Measurements from ENCODE around the gene CLK4.

Gene CLK4

GRCh38 chr5:178626484-178627258 lies at the start of gene CLK4:
Gene CLK4 (minus strand): TSS chr5:178627050. CDS start chr5:178623416, 3,634 bp downstream.
- peak within 1 kb of the TSS; percentile 98 to 100 (median 99) for H3K9ac ChIP-seq (ENCODE audit: low read length in 5 of 5)
- H3K27me3 ChIP-seq (ENCODE audit: control insufficient read depth in 5 of 5, insufficient read depth in 4 of 5, low read length in 5 of 5): no peaks in the 10 kb centered on the region
- peaks cover 10 to 17% (median 13%) of the 10 kb centered on the region in 5 donors for H3K36me3 ChIP-seq (ENCODE audit: control insufficient read depth in 5 of 5, insufficient read depth in 5 of 5, low read length in 5 of 5)
- peak within 1 kb of the TSS; percentile 80 to 100 (median 98) for H3K4me3 ChIP-seq (ENCODE audit: low read depth in 1 of 5, low read length in 5 of 5)
- no peaks in the 10 kb centered on the region for H3K9me3 ChIP-seq (ENCODE audit: control insufficient read depth in 5 of 5, low read length in 5 of 5)
- H3K4me1 ChIP-seq (ENCODE audit: control insufficient read depth in 5 of 5, insufficient read depth in 5 of 5, low read length in 5 of 5): peaks cover 6 to 39% (median 31%) of the 10 kb centered on the region in 5 donors
- H3K27ac ChIP-seq (ENCODE audit: low read depth, low read length): peak within 1 kb of the TSS; percentile 98

- peaks cover 0 to 11% (median 2%) of the 10 kb centered on the region in 5 donors for H3K9me3 ChIP-seq (ENCODE audit: control insufficient read depth in 5 of 5, low read length in 5 of 5)
- H3K36me3 ChIP-seq (ENCODE audit: control insufficient read depth in 5 of 5, insufficient read depth in 5 of 5, low read length in 5 of 5): no peaks in the 10 kb centered on the region
- peaks cover 0 to 3% (median 0%) of the 10 kb centered on the region in 5 donors for H3K27me3 ChIP-seq (ENCODE audit: control insufficient read depth in 5 of 5, insufficient read depth in 4 of 5, low read length in 5 of 5)
- no peak overlapping the region for H3K27ac ChIP-seq (ENCODE audit: low read depth, low read length)
- H3K9ac ChIP-seq (ENCODE audit: low read length in 5 of 5): no peak overlapping the region
- no peak overlapping the region for H3K4me3 ChIP-seq (ENCODE audit: low read depth in 1 of 5, low read length in 5 of 5)
- no peaks in the 10 kb centered on the region for H3K4me1 ChIP-seq (ENCODE audit: control insufficient read depth in 5 of 5, insufficient read depth in 5 of 5, low read length in 5 of 5)
Observed at GRCh38 chr5:178675922-178676321, 49.1 kb upstream of the CLK4 start.

GRCh38 chr5:178674334-178674733 lies 47.5 kb upstream of the CLK4 start:
- Histone ChIP-seq H3K27me3 (ENCODE audit: control insufficient read depth in 5 of 5, insufficient read depth in 4 of 5, low read length in 5 of 5) (peaks cover 0 to 11% (median 9%) of the 10 kb centered on the region in 5 donors), H3K27ac (ENCODE audit: low read depth, low read length) (no peak overlapping the region), H3K4me3 (ENCODE audit: low read depth in 1 of 5, low read length in 5 of 5) (no peak overlapping the region)

GRCh38 chr5:178673801-178674295 lies 47.0 kb upstream of the CLK4 start:
- H3K36me3 ChIP-seq (ENCODE audit: control insufficient read depth in 5 of 5, insufficient read depth in 5 of 5, low read length in 5 of 5): no peaks in the 10 kb centered on the region

More at GRCh38 chr5:178674334-178674733, 47.5 kb upstream of the CLK4 start:
- no peaks in the 10 kb centered on the region for H3K4me1 ChIP-seq (ENCODE audit: control insufficient read depth in 5 of 5, insufficient read depth in 5 of 5, low read length in 5 of 5)
- no peaks in the 10 kb centered on the region for H3K36me3 ChIP-seq (ENCODE audit: control insufficient read depth in 5 of 5, insufficient read depth in 5 of 5, low read length in 5 of 5)
- H3K9ac ChIP-seq (ENCODE audit: low read length in 5 of 5): no peak overlapping the region
- H3K9me3 ChIP-seq (ENCODE audit: control insufficient read depth in 5 of 5, low read length in 5 of 5): peaks cover 0 to 14% (median 2%) of the 10 kb centered on the region in 5 donors

GRCh38 chr5:178672630-178673029 lies 45.8 kb upstream of the CLK4 start:
- H3K9ac ChIP-seq (ENCODE audit: low read length in 5 of 5): no peak overlapping the region

More at GRCh38 chr5:178673801-178674295, 47.0 kb upstream of the CLK4 start:
- H3K4me1 ChIP-seq (ENCODE audit: control insufficient read depth in 5 of 5, insufficient read depth in 5 of 5, low read length in 5 of 5): no peaks in the 10 kb centered on the region
- no peak overlapping the region for H3K4me3 ChIP-seq (ENCODE audit: low read depth in 1 of 5, low read length in 5 of 5)
- H3K27ac ChIP-seq (ENCODE audit: low read depth, low read length): no peak overlapping the region
- peaks cover 0 to 12% (median 9%) of the 10 kb centered on the region in 5 donors for H3K27me3 ChIP-seq (ENCODE audit: control insufficient read depth in 5 of 5, insufficient read depth in 4 of 5, low read length in 5 of 5)
- peaks cover 0 to 14% (median 4%) of the 10 kb centered on the region in 5 donors for H3K9me3 ChIP-seq (ENCODE audit: control insufficient read depth in 5 of 5, low read length in 5 of 5)
- no peak overlapping the region for H3K9ac ChIP-seq (ENCODE audit: low read length in 5 of 5)

GRCh38 chr5:178671602-178672144 lies 44.8 kb upstream of the CLK4 start:
- Histone ChIP-seq H3K4me1 (ENCODE audit: control insufficient read depth in 5 of 5, insufficient read depth in 5 of 5, low read length in 5 of 5) (no peaks in the 10 kb centered on the region), H3K4me3 (ENCODE audit: low read depth in 1 of 5, low read length in 5 of 5) (no peak overlapping the region), H3K9ac (ENCODE audit: low read length in 5 of 5) (no peak overlapping the region), H3K27ac (ENCODE audit: low read depth, low read length) (no peak overlapping the region), H3K9me3 (ENCODE audit: control insufficient read depth in 5 of 5, low read length in 5 of 5) (peaks cover 4 to 23% (median 11%) of the 10 kb centered on the region in 5 donors), H3K36me3 (ENCODE audit: control insufficient read depth in 5 of 5, insufficient read depth in 5 of 5, low read length in 5 of 5) (no peaks in the 10 kb centered on the region), H3K27me3 (ENCODE audit: control insufficient read depth in 5 of 5, insufficient read depth in 4 of 5, low read length in 5 of 5) (peaks cover 0 to 19% (median 12%) of the 10 kb centered on the region in 5 donors)

More at GRCh38 chr5:178672630-178673029, 45.8 kb upstream of the CLK4 start:
- Histone ChIP-seq H3K27me3 (ENCODE audit: control insufficient read depth in 5 of 5, insufficient read depth in 4 of 5, low read length in 5 of 5) (peaks cover 0 to 16% (median 11%) of the 10 kb centered on the region in 5 donors), H3K27ac (ENCODE audit: low read depth, low read length) (no peak overlapping the region), H3K9me3 (ENCODE audit: control insufficient read depth in 5 of 5, low read length in 5 of 5) (peaks cover 3 to 18% (median 11%) of the 10 kb centered on the region in 5 donors), H3K4me3 (ENCODE audit: low read depth in 1 of 5, low read length in 5 of 5) (no peak overlapping the region), H3K4me1 (ENCODE audit: control insufficient read depth in 5 of 5, insufficient read depth in 5 of 5, low read length in 5 of 5) (no peaks in the 10 kb centered on the region), H3K36me3 (ENCODE audit: control insufficient read depth in 5 of 5, insufficient read depth in 5 of 5, low read length in 5 of 5) (no peaks in the 10 kb centered on the region)

- H3K27me3 ChIP-seq (ENCODE audit: control insufficient read depth in 5 of 5, insufficient read depth in 4 of 5, low read length in 5 of 5): peaks cover 0 to 19% (median 12%) of the 10 kb centered on the region in 5 donors
- no peaks in the 10 kb centered on the region for H3K36me3 ChIP-seq (ENCODE audit: control insufficient read depth in 5 of 5, insufficient read depth in 5 of 5, low read length in 5 of 5)
- H3K4me3 ChIP-seq (ENCODE audit: low read depth in 1 of 5, low read length in 5 of 5): no peak overlapping the region
- no peak overlapping the region for H3K9ac ChIP-seq (ENCODE audit: low read length in 5 of 5)
- peaks cover 4 to 23% (median 11%) of the 10 kb centered on the region in 5 donors for H3K9me3 ChIP-seq (ENCODE audit: control insufficient read depth in 5 of 5, low read length in 5 of 5)
- no peak overlapping the region for H3K27ac ChIP-seq (ENCODE audit: low read depth, low read length)
- no peaks in the 10 kb centered on the region for H3K4me1 ChIP-seq (ENCODE audit: control insufficient read depth in 5 of 5, insufficient read depth in 5 of 5, low read length in 5 of 5)
Observed at GRCh38 chr5:178670351-178670885, 43.6 kb upstream of the CLK4 start.

GRCh38 chr5:178668579-178668978 lies 41.7 kb upstream of the CLK4 start:
- Histone ChIP-seq H3K27me3 (ENCODE audit: control insufficient read depth in 5 of 5, insufficient read depth in 4 of 5, low read length in 5 of 5) (peaks cover 0 to 19% (median 12%) of the 10 kb centered on the region in 5 donors), H3K36me3 (ENCODE audit: control insufficient read depth in 5 of 5, insufficient read depth in 5 of 5, low read length in 5 of 5) (no peaks in the 10 kb centered on the region), H3K9ac (ENCODE audit: low read length in 5 of 5) (no peak overlapping the region), H3K4me3 (ENCODE audit: low read depth in 1 of 5, low read length in 5 of 5) (no peak overlapping the region), H3K27ac (ENCODE audit: low read depth, low read length) (no peak overlapping the region), H3K4me1 (ENCODE audit: control insufficient read depth in 5 of 5, insufficient read depth in 5 of 5, low read length in 5 of 5) (no peaks in the 10 kb centered on the region), H3K9me3 (ENCODE audit: control insufficient read depth in 5 of 5, low read length in 5 of 5) (peaks cover 4 to 23% (median 11%) of the 10 kb centered on the region in 5 donors)

GRCh38 chr5:178667688-178668087 lies 40.8 kb upstream of the CLK4 start:
- Histone ChIP-seq H3K36me3 (ENCODE audit: control insufficient read depth in 5 of 5, insufficient read depth in 5 of 5, low read length in 5 of 5) (no peaks in the 10 kb centered on the region), H3K9me3 (ENCODE audit: control insufficient read depth in 5 of 5, low read length in 5 of 5) (peaks cover 4 to 23% (median 11%) of the 10 kb centered on the region in 5 donors), H3K27me3 (ENCODE audit: control insufficient read depth in 5 of 5, insufficient read depth in 4 of 5, low read length in 5 of 5) (peaks cover 0 to 19% (median 12%) of the 10 kb centered on the region in 5 donors), H3K27ac (ENCODE audit: low read depth, low read length) (no peak overlapping the region), H3K4me1 (ENCODE audit: control insufficient read depth in 5 of 5, insufficient read depth in 5 of 5, low read length in 5 of 5) (no peaks in the 10 kb centered on the region), H3K4me3 (ENCODE audit: low read depth in 1 of 5, low read length in 5 of 5) (no peak overlapping the region), H3K9ac (ENCODE audit: low read length in 5 of 5) (no peak overlapping the region)

Data from subcutaneous abdominal adipose tissue (tissue), 5 donors.